ENCODE measurements around the gene TECPR2. TPM values are rescaled to one million over a fixed set of nuclear protein-coding genes. Genes with fewer than 3 reads are reported as not detected.

TECPR2 gene
- total and polyA plus RNA-seq, 12 donors = 5.1 to 74.3 (median 12.9) TPM

- no peak overlapping the region for H3K4me3 ChIP-seq
- no peaks in the 10 kb centered on the region for H3K36me3 ChIP-seq (replicated peaks in 1 of 2)
- TF ChIP-seq, protein P1, sequence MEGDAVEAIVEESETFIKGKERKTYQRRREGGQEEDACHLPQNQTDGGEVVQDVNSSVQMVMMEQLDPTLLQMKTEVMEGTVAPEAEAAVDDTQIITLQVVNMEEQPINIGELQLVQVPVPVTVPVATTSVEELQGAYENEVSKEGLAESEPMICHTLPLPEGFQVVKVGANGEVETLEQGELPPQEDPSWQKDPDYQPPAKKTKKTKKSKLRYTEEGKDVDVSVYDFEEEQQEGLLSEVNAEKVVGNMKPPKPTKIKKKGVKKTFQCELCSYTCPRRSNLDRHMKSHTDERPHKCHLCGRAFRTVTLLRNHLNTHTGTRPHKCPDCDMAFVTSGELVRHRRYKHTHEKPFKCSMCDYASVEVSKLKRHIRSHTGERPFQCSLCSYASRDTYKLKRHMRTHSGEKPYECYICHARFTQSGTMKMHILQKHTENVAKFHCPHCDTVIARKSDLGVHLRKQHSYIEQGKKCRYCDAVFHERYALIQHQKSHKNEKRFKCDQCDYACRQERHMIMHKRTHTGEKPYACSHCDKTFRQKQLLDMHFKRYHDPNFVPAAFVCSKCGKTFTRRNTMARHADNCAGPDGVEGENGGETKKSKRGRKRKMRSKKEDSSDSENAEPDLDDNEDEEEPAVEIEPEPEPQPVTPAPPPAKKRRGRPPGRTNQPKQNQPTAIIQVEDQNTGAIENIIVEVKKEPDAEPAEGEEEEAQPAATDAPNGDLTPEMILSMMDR (IDR thresholded peaks at IDR 0.05) = no peak
- no peak for TF ChIP-seq POLR2A (IDR thresholded peaks at IDR 0.05)
- H3K9me3 ChIP-seq (replicated peaks in 1 of 3) = peaks cover 0 to 9% (median 5%) of the 10 kb centered on the region in 3 donors
- intact Hi-C loops (cut with DNase I) = no loop called here
- no peak for DNase-seq
- H3K4me1 ChIP-seq (replicated peaks in 1 of 2) = no peaks in the 10 kb centered on the region
- H3K27ac ChIP-seq = no peak overlapping the region
- no peaks in the 10 kb centered on the region for H3K27me3 ChIP-seq
Observed at GRCh38 chr14:102403028-102403427, 40.3 kb downstream of the TECPR2 start.

- no peak for TF ChIP-seq POLR2A (IDR thresholded peaks at IDR 0.05)
- TF ChIP-seq, protein P1 (IDR thresholded peaks at IDR 0.05) = no peak
- DNase-seq = no peak
- peaks cover 0 to 7% of the 10 kb centered on the region in 2 donors for H3K36me3 ChIP-seq (replicated peaks in 1 of 2)
Observed at GRCh38 chr14:102407258-102407657, 44.5 kb downstream of the TECPR2 start.

DNA sequence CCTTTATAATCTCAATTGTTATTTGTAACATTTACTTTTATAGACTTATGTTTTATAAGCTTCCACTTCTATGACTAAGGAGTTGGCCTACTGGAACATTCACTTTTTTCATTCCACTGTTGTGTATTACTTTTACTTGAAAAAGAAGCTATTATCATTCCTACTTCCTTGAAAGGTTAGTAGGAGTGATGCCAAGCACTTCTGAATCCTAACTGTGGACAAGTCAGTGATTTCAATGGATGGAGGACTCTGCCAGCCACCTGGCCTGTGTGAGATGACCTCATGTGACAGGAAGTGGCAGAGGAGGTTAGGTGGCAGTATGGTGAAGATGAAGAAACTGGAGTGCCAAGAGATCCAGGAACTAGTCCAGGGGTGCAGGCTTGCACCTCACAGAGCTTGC, 46.0 kb downstream of the TECPR2 start:
- no peak for TF ChIP-seq POLR2A (IDR thresholded peaks at IDR 0.05)
- TF ChIP-seq, protein P1 (IDR thresholded peaks at IDR 0.05) = no peak
- intact Hi-C loops (cut with DNase I) = no loop called here
- H3K4me1 ChIP-seq (replicated peaks in 1 of 2) = no peaks in the 10 kb centered on the region
- peak in 1 of 7 donors; percentile 35 for DNase-seq
- peaks cover 0 to 7% of the 10 kb centered on the region in 2 donors for H3K36me3 ChIP-seq (replicated peaks in 1 of 2)
- no peak overlapping the region for H3K4me3 ChIP-seq
- no peaks in the 10 kb centered on the region for H3K9me3 ChIP-seq (replicated peaks in 1 of 3)
- H3K27ac ChIP-seq = no peak overlapping the region
- no peaks in the 10 kb centered on the region for H3K27me3 ChIP-seq

More at GRCh38 chr14:102407258-102407657, 44.5 kb downstream of the TECPR2 start:
- Histone ChIP-seq H3K27me3 (no peaks in the 10 kb centered on the region), H3K4me3 (no peak overlapping the region), H3K9me3 (replicated peaks in 1 of 3) (peaks cover 0 to 7% (median 5%) of the 10 kb centered on the region in 3 donors), H3K27ac (no peak overlapping the region), H3K4me1 (replicated peaks in 1 of 2) (no peaks in the 10 kb centered on the region)
- WGBS, 4 donors = 88 to 93% (median 90%) methylated on average over 7 of the region's 7 CpGs
- intact Hi-C loops (cut with DNase I) = no loop called here

DNA sequence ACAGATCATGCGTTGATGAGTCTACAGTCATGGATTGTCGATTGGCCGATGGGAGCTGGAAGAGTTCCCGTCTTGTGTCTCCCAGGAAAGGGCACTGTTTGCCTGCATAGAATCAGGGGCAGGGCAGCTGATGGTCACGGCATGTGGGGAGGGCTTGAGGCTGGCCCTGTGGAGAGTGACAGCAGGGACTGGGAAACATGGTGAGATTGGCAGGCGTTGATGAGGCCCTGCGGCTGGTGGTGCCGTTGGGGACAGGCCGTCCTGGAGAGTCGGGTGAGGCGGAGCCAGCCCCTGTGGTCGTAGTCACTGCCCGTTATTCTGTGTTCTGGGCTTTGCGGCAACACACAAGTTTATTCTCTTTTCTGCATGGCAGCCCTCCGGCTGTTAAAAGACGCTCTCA, 52.9 kb downstream of the TECPR2 start:
- WGBS, 4 donors = 89 to 96% (median 94%) methylated on average over 12 to 16 of the region's 16 CpGs
- no peak overlapping the region for H3K27ac ChIP-seq

More for the DNA sequence above, 52.9 kb downstream of the TECPR2 start:
- Histone ChIP-seq H3K9me3 (replicated peaks in 1 of 3) (no peaks in the 10 kb centered on the region), H3K36me3 (replicated peaks in 1 of 2) (peaks cover 0 to 8% of the 10 kb centered on the region in 2 donors), H3K27me3 (no peaks in the 10 kb centered on the region), H3K4me1 (replicated peaks in 1 of 2) (no peaks in the 10 kb centered on the region), H3K4me3 (no peak overlapping the region)
- peak in 2 of 7 donors; percentile 11 to 29 for DNase-seq
- TF ChIP-seq, protein P1 (IDR thresholded peaks at IDR 0.05) = no peak
- TF ChIP-seq POLR2A (IDR thresholded peaks at IDR 0.05) = no peak
- intact Hi-C loops (cut with DNase I) = no loop called here

Data from adrenal gland (tissue), 12 donors.